Measurements from ENCODE around the gene FLOT2.
"Not testable (repeated sequence)": the region's sequence is repeated elsewhere in the genome, so short reads cannot be mapped to it uniquely, and the experiment has no call there.

The FLOT2 gene

GRCh38 chr17:28895794-28896447 lies 1.6 kb downstream of the FLOT2 start:
- DNase-seq (ENCODE audit: low read depth): no peak

GRCh38 chr17:28893248-28894183 lies 4.0 kb downstream of the FLOT2 start:
- DNase-seq (ENCODE audit: low read depth): not testable (repeated sequence)

DNA sequence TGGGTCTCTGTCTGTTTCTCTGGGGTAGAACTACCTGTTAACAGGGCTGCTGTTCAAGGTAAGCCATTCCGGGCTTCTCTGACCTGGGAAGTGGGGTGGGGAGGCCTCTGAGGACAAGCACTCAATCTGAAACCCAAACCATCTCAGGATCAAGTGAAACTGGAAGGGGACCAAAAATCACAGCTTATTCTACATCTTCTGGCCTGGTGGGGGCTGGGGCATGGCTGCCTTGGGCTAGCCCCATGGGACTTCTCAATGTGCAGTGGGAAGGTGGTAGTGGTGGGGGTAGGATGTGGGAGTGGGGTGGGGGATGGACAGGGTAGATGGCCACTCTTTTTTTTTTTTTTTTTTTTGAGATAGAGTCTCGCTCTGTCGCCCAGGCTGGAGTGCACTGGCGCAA lies 5.5 kb downstream of the FLOT2 start:
- DNase-seq (ENCODE audit: low read depth): no peak

- no peak for DNase-seq (ENCODE audit: low read depth)
These were observed 6.3 kb downstream of the FLOT2 start for GRCh38 chr17:28891201-28891600.

GRCh38 chr17:28889996-28890395 lies 7.5 kb downstream of the FLOT2 start:
- no peak for DNase-seq (ENCODE audit: low read depth)

GRCh38 chr17:28888832-28889231 lies 8.7 kb downstream of the FLOT2 start:
- DNase-seq (ENCODE audit: low read depth): no peak

- no peak for DNase-seq (ENCODE audit: low read depth)
These were observed 9.6 kb downstream of the FLOT2 start for GRCh38 chr17:28887871-28888471.

DNA sequence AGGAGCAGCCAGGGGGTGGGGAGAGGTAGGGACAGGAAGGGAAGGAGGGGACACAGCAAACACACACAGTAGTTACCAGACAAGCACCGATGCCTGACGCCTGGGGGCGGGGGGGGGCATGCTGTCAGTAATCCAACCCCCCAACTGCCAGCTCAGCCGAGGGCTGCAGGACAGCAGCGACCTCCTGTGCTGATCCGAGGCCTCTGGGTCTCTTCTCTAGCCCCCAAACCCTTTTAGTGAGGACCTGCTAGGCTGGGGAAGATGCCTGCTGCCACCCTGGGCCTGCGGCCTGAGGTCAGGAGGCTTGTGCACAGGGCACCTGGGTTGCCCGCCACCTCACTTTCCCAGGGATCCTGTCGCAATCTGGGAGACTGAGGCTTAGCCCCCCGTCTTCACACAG lies 11.6 kb downstream of the FLOT2 start:
- no peak for DNase-seq (ENCODE audit: low read depth)

- DNase-seq (ENCODE audit: low read depth): no peak
These were observed 12.2 kb downstream of the FLOT2 start for GRCh38 chr17:28885363-28885762.

GRCh38 chr17:28883967-28884702 lies 13.4 kb downstream of the FLOT2 start:
- no peak for DNase-seq (ENCODE audit: low read depth)

GRCh38 chr17:28882154-28882895 lies 15.2 kb downstream of the FLOT2 start:
- DNase-seq (ENCODE audit: low read depth): no peak

DNA sequence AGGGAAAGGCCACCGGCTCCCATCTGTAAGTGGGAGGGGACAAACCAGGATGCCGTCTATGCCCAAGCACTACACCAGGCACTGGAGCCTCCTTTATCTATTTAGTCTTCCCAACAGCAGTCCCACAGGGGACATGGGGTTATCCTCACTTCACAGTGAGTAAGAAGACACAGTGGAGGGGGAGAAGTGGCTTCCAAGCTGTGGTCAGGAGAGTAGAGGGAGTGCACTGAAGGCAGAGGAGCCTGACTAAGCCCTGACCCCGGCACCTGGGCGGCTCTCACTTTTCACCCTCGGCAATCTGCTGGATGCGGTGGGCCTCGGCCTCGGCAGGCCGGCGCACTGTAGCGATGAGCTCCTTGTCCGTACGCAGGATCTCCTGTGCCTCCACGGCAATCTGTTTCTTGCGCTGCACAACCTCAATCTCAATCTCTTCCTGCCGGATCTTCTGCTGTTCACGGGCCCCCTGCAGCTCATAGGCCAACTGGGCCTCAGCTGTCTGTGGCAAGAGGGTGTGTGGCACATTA lies 15.9 kb downstream of the FLOT2 start:
- DNase-seq (ENCODE audit: low read depth): no peak

DNA sequence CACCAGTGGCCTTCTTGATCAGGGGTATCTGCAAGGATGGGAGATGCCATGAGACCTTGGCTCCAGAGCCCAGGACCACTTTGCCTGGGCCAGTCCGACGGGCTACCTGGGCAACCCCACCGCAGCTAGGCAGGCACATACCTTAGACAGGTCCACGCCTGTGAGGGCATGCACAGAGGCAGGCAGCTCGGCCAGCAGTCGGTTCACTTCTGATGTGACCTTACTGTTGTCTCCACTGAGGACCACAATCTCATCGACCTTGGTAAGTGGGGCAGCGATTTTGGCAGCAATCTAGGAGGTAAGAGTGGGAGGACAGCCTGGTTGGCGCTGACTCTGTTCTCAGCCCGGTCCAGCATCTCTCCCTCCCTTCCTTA lies 17.0 kb downstream of the FLOT2 start:
- DNase-seq (ENCODE audit: low read depth): no peak

- no peak for DNase-seq (ENCODE audit: low read depth)
These were observed 17.5 kb downstream of the FLOT2 start for GRCh38 chr17:28879886-28880571.

GRCh38 chr17:28878981-28879380 lies 18.6 kb downstream of the FLOT2 start:
- no peak for DNase-seq (ENCODE audit: low read depth)

GRCh38 chr17:28878158-28878910 lies 19.2 kb downstream of the FLOT2 start:
- DNase-seq (ENCODE audit: low read depth): no peak

GRCh38 chr17:28877150-28877711 lies 20.3 kb downstream of the FLOT2 start:
- not testable (repeated sequence) for DNase-seq (ENCODE audit: low read depth)

DNA sequence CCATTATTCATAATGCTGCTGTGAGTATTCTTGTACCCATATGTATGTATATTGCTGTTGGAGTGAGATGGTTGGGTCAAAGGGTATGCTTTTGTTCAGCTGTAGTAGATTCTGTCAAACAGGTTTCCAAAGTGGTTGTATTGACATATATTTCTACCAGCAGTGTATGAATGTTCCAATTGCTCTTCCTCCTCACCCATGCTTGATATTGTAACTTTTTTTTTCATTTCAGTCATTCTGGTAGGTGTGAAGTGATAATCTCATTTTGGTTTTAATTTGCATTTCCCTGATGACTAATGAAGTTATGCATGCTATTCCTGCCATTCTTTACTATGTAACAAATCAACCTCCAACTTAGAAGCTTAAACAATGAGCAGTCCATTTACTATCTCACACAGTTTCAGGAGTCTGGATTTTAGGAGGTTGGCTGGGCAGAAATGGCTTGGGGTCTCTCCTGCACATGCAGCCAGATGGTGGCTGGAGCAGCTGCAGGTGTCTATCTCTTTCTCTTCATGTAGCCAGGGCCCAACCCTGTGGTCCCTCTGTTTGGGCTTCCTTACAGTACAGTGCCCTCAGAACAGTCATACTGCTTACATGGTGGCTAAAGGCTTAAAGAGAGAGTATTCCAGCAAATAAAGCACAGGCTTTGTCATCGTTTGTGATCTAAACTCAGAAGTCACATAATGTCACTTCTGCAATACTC lies 21.5 kb downstream of the FLOT2 start:
- DNase-seq (ENCODE audit: low read depth): no peak

GRCh38 chr17:28874750-28875149 lies 22.8 kb downstream of the FLOT2 start:
- no peak for DNase-seq (ENCODE audit: low read depth)
